GM21619 (cell line): ENCODE results near the gene MKI67.

ENCODE experiments used
- ATAC-seq: cut with Tn5 transposase; IDR thresholded peaks from one replicate; pipeline ENCODE4 v1.9.1; 2021; ENCODE audit not compliant: unreplicated experiment

MKI67 gene

DNA sequence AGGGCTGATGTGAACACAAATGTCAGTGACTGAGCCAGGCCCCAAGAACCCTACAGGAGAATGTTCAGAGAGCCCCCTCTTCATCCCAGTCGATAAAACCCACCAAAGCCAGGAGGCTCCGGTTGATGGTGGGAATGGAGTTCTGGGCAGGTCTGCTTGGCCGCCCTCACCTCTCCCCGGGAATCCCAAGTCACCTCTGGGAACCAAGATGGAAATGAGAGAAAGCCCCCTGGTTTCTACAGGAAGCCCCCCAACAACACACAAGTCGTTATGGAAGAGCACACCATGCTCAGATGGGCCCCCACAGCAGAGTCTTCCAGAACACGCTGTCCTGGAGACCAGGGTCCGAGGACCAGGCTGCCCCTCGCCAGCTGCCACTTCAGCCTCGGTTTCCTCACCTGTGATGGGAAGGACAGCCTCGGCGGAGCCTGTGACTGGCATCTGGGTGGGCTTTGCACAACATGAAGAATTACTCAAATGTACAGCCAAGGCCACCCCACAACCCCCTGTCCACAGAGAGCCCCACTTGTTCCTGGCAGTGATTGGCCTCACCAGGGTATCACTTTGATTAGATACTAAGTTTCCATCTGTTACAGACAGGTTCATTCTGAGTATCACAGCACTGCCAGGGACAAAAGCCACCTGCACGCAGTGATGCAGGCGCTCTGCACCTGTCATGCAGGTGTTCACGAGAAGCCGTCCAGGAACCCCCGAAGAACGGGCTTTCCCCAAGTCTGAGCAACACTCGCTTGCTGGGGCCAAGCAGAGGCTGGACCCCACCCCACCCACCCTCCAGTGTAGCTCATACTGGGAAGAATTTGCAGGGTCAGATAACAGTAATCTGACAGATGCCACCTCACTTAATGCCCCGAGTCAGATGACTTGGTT lies 57.6 kb downstream of the MKI67 start:
- peak; percentile 2 for ATAC-seq

DNA sequence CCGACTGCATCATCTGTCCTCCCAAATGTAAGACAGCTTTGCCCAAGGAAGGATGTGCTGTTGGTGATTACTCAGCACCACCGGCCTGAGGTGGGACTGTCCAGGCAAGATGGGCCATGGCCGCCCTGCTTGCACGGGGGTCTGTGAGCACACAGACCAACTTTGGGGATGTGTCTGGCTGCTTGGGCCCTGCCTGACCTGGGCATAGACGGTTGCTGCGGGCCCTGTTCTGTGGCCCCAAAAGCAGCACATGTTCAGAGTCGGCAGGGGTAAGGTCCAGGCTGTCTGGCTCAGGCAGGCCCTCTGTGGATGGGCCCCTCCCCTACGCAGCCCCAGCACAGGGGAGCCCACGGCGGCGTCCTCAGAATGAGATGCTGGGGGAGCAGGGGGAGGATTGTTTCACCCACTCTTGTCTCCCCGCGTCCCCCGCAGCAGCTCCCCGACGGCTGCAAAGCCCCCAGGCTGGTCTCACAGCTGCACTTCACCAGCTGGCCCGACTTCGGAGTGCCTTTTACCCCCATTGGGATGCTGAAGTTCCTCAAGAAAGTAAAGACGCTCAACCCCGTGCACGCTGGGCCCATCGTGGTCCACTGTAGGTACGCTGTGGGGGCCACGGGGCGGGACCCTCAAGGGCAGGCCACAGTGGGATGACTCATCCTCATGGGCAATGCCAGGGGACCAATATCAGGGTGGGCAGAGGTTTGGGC lies 58.4 kb downstream of the MKI67 start:
- no peak for ATAC-seq

DNA sequence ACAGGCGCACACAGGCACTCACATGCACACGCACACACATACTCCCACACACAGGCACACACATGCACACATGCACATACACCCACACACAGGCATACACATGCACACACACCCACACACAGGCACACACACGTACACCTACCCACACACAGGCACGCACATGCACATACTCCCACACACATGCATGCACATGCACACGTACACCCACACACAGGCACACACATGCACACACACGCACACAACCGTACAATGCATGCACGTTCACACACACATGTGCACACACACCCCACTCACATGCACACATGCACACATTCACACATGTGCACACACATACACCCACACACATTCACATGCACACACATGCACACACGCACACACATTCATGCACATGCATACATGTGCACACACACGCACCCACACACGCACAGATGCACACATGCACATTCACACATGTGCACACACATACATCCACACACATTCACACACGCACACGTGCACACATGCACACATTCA lies 59.3 kb downstream of the MKI67 start:
- no peak for ATAC-seq

DNA sequence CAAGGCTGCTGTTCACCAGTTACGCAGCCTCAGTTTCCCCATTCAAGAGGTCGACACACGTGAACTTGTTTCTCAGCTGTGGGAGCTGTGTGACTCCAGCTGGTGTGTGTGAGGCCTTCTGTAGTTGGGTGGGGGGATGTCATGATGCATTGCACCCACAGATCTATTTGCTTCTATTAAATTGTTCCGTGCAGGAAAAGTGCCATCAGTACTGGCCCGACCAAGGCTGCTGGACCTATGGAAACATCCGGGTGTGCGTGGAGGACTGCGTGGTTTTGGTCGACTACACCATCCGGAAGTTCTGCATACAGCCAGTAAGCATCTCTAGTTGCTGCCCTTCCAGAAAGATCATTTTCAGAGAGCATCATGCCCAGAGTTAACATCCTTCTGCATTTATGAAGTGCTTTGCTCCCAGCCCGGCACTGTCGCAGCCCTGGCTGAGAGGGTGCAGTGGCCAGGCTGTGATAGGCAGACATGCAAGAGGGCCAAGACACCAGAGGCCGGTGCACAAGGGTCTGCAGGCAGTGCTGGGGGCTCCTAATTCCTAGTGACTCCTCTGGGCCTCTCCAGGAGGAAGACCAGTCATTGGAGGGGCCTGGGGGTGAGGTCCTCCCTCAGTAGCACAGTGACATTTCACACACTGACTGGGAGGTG lies 60.2 kb downstream of the MKI67 start:
- no peak for ATAC-seq

DNA sequence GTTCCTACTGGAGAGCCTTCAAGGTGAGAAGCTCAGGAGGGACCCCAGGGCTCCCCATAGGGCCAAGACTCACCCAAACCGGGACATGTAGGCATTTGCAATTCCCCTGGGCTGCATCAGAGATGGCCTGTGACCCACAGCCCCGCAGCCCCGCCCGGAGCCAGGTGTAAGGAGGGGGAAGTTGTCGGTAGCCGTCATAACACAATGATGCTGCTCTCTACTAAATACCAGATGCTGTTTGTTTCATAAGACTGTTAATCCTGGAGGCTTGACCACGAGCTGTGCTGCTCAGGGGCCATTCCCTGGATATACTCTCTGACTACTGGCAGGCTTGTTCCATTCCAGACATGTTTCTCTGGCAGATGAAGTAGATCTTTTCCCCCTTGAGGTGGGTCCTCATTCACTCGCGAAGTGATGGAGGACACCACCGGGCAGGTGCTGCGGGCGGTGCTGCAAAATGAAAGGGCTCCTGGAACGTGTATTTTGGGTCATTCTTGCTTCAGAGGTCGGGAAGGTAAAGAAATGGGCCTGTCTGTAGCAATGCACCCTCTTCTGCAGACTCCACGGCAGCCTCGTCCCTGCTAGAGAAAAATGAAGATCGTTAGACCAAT lies 61.1 kb downstream of the MKI67 start:
- ATAC-seq: no peak

DNA sequence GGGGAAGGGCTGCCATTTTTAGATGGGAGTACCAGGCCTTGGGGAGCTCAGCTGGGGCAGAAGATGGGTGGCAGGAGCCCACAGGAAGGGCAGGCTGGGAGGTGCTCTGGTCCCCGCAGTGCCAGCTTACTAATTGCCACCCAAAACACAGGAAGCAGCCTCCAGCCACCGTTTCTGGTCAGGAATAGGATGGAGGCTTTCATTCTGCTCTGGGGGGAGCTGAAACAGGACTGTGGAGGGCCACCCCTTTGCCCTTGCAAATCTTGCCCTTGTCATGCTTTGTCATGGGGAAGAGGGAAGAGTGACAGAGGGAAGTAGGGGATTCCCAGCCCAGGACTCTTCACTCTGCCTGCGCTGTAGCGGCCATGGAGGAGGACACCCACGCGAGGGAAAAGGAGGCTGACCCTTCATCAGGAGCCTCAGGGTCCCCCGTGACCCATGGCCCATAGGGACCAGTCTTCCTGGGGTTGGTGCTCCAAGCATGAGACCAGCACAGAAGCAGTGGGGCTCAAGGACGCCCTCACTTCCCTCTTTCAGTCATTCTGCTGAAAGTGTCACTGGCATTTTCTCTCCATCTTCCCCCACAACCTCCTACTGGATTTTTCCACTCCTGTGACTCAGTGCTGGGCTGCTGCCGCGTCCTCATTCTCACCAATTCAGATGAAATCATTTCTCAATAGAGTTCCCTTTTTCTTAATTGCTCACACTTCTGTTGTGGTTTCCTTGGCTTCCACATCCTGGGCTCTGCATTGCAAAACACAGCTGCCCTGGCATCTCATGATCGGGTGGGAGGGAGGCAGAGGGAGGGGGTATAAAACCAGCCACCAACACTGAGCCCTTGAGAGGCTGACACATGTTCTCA lies 61.9 kb downstream of the MKI67 start:
- ATAC-seq: peak; percentile 51

DNA sequence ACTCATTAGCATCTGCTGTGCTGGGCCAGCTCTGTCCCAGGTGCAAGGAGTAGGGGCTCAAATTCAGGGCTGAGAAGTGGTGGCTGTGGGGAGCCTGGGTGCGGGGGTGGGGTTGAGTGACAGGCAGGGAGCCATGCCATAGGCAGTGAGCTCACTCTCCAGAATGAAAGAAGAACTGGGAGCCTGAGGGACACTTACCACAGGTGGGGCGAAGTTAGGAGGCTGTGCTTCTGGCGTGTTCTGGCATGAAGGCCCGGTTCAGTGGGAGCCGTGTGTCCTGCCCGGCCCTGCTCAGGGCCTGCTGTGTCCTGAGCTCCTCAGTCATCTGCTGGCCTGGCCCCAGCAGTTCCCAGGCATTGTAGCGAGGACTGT lies 62.5 kb downstream of the MKI67 start:
- no peak for ATAC-seq

DNA sequence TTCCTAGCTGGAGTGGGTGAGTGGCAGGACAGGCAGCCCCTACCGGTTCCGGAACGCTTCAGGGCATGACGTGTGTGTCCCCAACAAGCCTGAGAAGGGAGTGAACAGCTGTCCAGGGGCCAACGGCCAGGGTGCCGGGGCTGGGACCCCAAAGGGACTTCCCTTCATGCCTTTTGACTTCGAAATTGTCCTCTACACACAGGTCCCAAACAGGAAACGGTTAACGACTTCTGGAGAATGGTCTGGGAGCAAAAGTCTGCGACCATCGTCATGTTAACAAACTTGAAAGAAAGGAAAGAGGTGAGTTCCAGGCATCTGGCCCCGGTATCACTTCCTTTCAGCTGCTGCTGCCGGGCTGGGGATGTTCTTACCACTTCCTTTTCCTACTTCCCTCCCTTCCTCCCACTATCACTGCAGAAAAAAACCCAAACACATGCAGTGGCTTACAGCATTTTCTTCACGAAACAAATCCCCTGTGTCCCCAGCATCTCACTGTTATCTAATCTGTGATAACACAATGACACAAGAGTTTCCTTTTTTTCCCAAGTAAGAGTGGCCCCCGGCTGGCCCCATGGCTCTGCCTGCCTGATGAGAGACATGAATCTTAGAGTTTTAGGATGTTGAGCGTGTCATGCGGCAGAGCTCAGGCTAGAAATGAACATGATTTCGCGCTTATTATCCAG lies 63.2 kb downstream of the MKI67 start:
- peak; percentile 46 for ATAC-seq

DNA sequence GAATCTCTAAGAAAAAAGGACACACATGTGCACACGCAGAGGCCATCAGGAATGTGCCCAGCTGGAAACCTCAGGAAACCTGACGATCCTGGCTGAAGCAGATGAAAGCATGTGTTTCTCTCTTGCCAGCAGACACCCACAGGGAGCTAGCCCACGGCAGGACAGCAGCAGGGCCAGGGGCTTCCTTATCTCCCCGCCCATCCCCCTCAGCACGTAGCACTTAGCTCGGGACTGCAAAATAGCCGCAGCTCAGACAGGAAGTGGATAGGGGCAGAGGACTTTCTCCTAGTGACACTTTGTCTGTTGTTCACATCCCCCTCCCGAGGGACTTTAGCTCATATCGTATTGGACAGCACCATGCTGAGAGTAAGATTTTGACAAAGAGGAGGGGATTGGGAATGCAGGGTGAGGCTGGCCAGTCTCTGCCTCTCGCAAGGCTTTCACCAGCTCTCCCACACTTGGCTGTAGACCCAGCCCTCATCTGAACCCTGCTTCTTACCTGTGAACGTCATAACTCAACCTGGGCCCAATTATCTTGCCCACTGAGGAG lies 63.8 kb downstream of the MKI67 start:
- peak; percentile 8 for ATAC-seq

DNA sequence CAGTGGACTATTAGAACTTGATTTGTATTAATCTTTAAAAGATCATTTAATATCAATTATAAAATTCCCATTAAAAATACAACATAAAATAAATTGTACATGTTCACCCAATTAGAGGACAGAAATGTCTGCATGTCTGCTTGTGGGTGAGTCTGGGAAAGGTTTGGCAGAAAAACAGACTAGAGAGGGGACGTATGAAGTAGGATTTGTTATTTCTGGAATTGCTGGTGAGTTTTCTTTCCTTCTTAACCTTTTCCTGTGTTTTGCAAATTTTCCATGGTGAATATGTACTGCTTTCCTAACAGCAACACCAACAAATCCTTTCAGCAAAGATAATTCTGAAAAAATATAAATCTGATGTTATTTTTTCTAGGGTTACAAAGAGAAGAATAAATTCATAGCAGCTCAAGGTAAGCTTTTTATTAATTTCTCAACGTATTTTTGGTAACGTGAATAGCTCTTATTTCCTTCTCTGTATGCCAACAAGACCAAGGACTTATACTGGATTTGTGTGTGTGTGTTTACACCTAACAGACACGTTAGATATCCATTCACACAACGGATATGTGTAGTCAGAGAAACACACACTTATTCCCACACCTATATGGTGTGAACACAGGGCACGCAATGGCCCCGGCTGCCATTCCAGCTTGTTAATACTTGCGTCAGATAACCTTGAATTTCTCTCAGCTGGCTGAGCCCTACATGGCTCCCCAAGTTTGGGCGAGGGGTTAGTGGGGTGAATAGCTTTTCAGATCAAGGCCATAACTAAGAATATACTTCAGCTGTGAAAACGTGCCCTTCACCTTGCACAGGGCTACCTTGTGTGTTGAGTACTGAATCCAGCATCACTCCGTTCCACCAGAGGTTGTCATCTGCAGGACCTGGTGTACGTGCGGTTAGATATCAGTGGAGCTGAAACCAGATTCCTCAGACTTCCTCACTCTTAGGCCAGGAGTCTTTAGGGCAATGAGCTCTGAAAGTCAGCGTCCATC lies 64.6 kb downstream of the MKI67 start:
- ATAC-seq: no peak

DNA sequence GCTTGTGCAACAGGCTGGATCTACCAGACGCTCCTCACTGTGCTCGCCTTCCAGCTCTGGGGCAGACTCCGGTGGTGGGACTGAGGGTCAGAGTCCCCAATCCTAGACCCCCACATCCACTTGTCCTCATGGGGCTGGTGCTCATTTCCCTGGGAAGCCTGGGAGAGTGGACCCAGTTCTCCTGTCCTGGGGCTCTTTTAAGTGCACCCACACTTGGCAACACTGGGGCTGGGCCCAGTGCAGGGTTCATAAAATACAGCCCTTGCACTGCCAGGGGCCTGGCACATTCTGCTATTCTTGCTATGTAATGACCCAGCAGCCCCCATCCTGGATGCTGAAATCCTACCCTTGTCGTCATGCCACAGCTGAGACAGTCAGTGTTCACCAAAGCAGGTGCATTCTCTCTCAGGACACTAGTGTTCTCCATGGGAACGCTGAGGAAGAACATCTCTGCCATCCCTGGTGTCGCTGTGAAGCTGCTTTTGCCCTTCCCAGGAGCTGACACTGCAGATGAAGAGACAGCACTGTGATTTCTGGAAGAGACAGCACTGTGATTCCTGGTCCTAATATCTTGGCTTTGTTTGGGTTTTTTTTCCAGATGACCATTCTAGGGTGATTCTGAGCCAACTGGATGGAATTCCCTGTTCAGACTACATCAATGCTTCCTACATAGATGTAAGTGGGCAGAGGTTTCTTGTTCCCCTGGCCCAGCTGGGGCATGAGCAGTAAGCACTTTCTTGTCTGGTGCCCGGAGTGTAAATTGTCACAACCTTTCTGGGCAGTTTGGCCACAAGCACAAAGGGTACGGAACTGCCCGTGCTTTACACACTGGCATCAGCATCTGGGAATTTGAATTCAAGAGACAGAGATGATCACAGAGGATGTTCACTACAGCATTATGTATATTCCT lies 65.6 kb downstream of the MKI67 start:
- no peak for ATAC-seq

DNA sequence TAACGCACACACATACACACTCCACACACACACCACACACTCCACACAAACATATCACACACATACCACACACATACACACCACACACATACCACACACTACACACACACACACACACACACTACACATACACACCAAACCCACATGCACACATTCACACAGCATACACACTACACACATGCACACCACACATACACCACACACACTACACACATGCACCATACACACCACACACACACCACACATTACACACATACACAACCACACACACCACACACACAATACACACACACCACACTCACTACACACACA lies 66.3 kb downstream of the MKI67 start:
- ATAC-seq: no peak

DNA sequence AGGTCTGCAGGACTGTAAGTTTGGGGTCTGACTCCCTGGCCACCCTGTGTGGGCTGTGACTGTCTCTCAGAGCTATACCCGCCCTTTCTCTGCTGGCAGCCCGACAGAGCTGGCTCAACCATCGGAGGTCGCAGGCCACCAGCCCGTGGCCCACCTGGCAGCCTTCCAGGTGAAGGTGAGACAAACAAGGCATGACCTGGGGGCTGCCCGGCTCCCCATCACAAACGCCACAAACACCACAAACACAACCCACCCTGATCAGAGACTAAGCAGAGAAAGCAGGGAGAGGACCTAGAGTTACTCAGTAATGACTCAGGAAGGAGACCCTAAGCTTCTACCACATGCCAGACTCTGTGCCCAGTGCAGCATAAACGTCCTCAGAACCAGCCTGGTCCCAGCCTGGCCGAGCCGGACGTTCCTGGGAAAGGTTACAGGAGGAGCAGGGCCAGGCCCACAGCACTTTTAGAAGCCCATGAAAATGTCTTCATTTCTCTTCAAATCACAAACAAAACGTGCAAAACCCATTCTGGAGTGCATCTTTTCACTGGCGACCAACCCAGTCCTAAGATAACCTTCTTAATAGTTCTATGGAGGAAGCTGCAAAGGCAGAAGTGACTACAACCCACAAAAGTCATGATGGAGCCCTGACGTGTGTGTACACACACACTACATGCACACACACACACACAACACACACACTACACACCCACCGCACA lies 66.8 kb downstream of the MKI67 start:
- ATAC-seq: no peak

DNA sequence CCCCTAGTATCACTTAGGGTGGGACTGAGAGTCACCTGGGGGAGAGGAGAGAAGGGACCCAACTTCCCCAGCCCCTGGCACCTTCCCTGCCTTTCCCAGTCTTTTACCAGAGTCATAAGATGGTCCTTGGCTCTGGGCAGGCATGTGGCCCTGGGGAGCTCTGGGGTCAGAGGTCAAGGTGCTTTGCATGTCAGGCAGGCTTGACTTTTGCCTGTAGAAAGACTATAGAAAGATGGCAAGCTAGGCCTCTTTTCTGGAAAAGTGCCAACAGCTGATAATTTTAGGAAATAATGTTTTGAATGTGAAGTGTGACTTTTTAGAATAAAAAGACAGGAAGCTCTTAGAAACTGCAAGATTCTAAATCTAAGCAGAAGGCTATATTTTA lies 67.5 kb downstream of the MKI67 start:
- no peak for ATAC-seq

DNA sequence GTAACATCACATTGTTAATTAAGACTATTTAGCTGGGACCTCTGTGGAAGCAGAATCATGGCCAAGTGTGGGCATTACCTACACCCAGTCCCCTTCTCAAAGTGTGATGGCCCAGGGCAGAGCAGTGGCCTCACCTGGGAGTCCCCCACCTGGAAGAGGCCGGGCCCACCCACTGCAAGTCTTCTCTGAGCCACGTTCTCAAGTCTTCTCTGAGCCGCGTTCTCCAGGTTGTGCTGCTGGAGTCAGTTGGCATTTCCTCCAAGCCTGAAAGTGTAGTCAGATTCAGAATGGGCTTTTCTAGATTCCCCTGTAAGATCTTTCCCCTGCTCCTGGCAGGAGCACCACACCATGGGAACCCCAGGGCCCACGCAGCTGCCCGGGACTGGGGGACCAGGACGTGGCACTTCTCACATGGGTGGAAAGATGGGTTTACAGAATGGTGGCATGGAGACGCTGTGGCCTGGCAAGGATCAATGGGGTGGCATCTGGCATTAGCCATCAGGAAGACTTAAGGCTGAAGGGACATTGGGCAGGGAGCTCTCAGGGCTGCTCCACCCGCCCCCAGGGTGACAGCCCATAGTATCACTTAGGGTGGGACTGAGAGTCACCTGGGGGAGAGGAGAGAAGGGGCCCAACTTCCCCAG lies 68.0 kb downstream of the MKI67 start:
- ATAC-seq: no peak

DNA sequence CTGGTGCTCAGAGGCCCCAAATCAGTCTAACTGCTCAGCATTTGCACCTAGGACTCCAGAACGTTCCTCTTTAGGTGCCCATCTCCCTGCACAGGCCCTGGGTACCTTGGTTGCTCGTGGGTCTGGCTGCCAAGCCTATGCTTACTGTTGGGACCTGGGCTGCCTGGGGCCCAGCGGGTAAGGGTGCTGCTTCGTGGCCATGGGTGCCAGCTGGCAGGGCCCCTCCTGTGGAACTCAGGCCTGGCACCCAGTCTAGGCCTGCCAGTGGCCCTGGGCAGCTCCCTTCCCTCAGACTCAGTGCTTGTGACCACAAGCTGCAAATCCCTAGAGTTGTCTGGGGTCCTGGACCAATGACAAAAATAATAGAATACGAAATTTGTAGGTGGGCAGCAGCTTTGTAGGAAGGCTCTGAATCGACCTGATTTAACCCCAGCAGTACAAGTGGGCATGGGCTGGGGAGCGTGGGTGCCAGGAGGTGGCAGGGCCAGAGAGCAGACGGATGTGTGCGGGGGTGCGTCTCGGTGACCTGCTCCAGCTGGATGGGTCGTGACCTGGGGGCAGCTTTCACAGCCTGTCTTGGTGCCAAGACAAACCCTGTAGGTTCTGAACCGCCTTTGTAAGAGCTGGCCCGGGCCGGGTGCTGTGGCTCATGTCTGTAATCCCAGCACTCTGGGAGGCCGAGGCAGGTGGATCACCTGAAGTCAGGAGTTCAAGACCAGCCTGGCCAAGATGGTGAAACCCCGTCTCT lies 69.7 kb downstream of the MKI67 start:
- no peak for ATAC-seq
